Erythroblast (primary cell): Measurements from ENCODE around the gene NELL1.

ENCODE experiments used
- GATA1 ChIP-seq: IDR thresholded peaks from 2 replicates; pipeline ENCODE4 v1.6.1; 2011; ENCODE audit warnings: low read depth, mild to moderate bottlenecking, control low read depth, low read length, moderate library complexity
- POLR2A ChIP-seq: IDR thresholded peaks from 2 replicates; pipeline ENCODE4 v1.6.1; 2011; ENCODE audit warnings: mild to moderate bottlenecking, low read length

GRCh38 chr11:20795005-20795404 lies 125.6 kb downstream of the NELL1 start:
- TF ChIP-seq POLR2A = no peak
- TF ChIP-seq GATA1 = no peak
